ENCODE measurements around the gene RAB11FIP2.

The RAB11FIP2 gene

DNA sequence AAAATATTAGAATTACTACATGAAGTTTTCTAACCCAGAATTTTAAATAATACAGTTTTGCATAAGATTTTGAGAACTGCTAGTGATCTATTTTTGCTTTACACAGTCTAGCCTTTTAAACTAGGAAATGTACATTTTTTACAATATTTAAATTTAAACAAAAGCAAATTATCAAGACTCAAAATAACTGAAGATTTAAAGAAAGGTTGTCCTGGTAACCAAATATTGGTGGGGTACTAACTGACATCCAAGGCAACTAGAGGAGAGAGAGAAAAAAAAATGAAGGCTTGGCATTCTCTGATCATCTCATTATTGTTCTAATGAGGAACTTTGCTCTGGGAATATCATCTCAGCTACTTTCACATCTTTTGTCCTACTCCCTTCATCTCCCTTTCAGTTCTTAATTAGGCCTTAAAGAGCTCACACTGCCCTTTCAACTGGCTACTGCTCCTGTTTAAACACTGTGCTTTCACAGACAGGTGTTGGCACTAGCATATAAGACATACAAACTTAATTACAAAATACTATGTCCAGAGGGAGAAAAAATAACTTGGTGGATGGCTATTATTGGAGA is 33.7 kb downstream of the RAB11FIP2 start:
- no peak for TF ChIP-seq EZH2phosphoT487 (IDR thresholded peaks at IDR 0.05; ENCODE audit: borderline replicate concordance, low read length)
- TF ChIP-seq, protein P1, sequence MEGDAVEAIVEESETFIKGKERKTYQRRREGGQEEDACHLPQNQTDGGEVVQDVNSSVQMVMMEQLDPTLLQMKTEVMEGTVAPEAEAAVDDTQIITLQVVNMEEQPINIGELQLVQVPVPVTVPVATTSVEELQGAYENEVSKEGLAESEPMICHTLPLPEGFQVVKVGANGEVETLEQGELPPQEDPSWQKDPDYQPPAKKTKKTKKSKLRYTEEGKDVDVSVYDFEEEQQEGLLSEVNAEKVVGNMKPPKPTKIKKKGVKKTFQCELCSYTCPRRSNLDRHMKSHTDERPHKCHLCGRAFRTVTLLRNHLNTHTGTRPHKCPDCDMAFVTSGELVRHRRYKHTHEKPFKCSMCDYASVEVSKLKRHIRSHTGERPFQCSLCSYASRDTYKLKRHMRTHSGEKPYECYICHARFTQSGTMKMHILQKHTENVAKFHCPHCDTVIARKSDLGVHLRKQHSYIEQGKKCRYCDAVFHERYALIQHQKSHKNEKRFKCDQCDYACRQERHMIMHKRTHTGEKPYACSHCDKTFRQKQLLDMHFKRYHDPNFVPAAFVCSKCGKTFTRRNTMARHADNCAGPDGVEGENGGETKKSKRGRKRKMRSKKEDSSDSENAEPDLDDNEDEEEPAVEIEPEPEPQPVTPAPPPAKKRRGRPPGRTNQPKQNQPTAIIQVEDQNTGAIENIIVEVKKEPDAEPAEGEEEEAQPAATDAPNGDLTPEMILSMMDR (IDR thresholded peaks at IDR 0.05; ENCODE audit: low read depth, low read length, poor library complexity, severe bottlenecking): no peak
- Histone ChIP-seq H3K4me3 (ENCODE audit: low read length) (no peak overlapping the region), H3K9me2 (replicated peaks; ENCODE audit: control insufficient read depth, low read length) (no peaks in the 10 kb centered on the region), H3K9me3 (ENCODE audit: control insufficient read depth, insufficient read depth, low read length) (no peaks in the 10 kb centered on the region), H4K20me1 (ENCODE audit: control insufficient read depth, insufficient read depth, low read depth, low read length) (no peaks in the 10 kb centered on the region), H3K4me2 (ENCODE audit: low read length) (no peak overlapping the region), H3K36me3 (ENCODE audit: control insufficient read depth, low read length) (peaks cover 23% of the 10 kb centered on the region), H3K79me2 (ENCODE audit: control insufficient read depth, low read length) (no peaks in the 10 kb centered on the region), H3K27me3 (ENCODE audit: control insufficient read depth, low read length) (no peaks in the 10 kb centered on the region), H3K4me1 (ENCODE audit: control insufficient read depth, low read length) (no peaks in the 10 kb centered on the region), H3F3A (ENCODE audit: control insufficient read depth, insufficient read depth) (no peaks in the 10 kb centered on the region), H3K27ac (ENCODE audit: low read depth, low read length) (no peak overlapping the region)

DNA sequence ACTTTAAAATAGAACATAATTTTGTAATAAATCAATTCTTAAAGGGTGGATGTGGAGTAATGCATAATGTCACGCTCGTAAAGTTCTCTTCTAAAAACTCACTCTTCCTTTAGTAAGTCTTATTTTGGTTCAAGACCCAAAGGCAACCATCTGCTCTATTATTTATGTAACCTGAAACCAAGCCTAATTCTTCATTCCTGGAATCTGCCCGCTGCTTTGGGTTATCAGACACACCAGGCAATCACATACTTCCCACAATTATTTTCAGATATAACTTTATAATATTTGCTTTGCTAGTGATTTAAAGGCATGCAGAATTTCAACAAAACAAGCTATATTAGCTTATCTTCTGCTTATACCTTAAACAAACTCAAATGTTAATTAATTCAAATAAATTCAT is 39.0 kb downstream of the RAB11FIP2 start:
- H4K20me1 ChIP-seq (ENCODE audit: control insufficient read depth, insufficient read depth, low read depth, low read length): no peaks in the 10 kb centered on the region
- H3K4me3 ChIP-seq (ENCODE audit: low read length): no peak overlapping the region
- H3K4me2 ChIP-seq (ENCODE audit: low read length): no peak overlapping the region
- peaks cover 35% of the 10 kb centered on the region for H3K36me3 ChIP-seq (ENCODE audit: control insufficient read depth, low read length)
- no peaks in the 10 kb centered on the region for H3K4me1 ChIP-seq (ENCODE audit: control insufficient read depth, low read length)
- no peak overlapping the region for H3K27ac ChIP-seq (ENCODE audit: low read depth, low read length)
- no peaks in the 10 kb centered on the region for H3K9me3 ChIP-seq (ENCODE audit: control insufficient read depth, insufficient read depth, low read length)
- no peaks in the 10 kb centered on the region for H3K27me3 ChIP-seq (ENCODE audit: control insufficient read depth, low read length)
- H3K79me2 ChIP-seq (ENCODE audit: control insufficient read depth, low read length): no peaks in the 10 kb centered on the region
- H3F3A ChIP-seq (ENCODE audit: control insufficient read depth, insufficient read depth): no peaks in the 10 kb centered on the region
- H3K9me2 ChIP-seq (replicated peaks; ENCODE audit: control insufficient read depth, low read length): no peaks in the 10 kb centered on the region
- TF ChIP-seq EZH2phosphoT487 (IDR thresholded peaks at IDR 0.05; ENCODE audit: borderline replicate concordance, low read length): no peak
- TF ChIP-seq, protein P1 (IDR thresholded peaks at IDR 0.05; ENCODE audit: low read depth, low read length, poor library complexity, severe bottlenecking): no peak

DNA sequence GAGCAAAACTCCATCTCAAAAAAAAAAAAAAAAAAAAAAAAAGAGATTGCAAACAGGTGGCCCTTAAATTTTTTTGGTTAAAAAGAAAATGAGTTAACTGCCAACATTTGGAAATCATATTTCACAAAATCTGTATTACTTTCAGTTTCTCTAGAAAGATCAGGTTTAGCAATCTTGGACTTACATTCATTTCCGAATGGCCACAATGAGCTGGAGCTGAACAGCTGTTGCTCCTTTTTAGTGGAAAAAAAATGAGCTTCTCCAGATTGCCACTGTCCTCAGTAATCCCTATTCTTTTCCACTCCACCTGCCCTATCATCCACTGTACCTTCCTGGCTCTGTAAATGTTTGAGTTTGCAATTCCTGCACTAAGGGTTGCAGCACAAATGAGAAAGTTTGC is 43.6 kb downstream of the RAB11FIP2 start:
- H3K36me3 ChIP-seq (ENCODE audit: control insufficient read depth, low read length): peaks cover 27% of the 10 kb centered on the region
- no peak overlapping the region for H3K4me2 ChIP-seq (ENCODE audit: low read length)
- H4K20me1 ChIP-seq (ENCODE audit: control insufficient read depth, insufficient read depth, low read depth, low read length): no peaks in the 10 kb centered on the region
- no peaks in the 10 kb centered on the region for H3K9me3 ChIP-seq (ENCODE audit: control insufficient read depth, insufficient read depth, low read length)
- H3K27me3 ChIP-seq (ENCODE audit: control insufficient read depth, low read length): no peaks in the 10 kb centered on the region
- H3K4me3 ChIP-seq (ENCODE audit: low read length): no peak overlapping the region
- H3K27ac ChIP-seq (ENCODE audit: low read depth, low read length): no peak overlapping the region
- H3K79me2 ChIP-seq (ENCODE audit: control insufficient read depth, low read length): no peaks in the 10 kb centered on the region
- H3K4me1 ChIP-seq (ENCODE audit: control insufficient read depth, low read length): no peaks in the 10 kb centered on the region
- TF ChIP-seq, protein P1 (IDR thresholded peaks at IDR 0.05; ENCODE audit: low read depth, low read length, poor library complexity, severe bottlenecking): no peak
- TF ChIP-seq EZH2phosphoT487 (IDR thresholded peaks at IDR 0.05; ENCODE audit: borderline replicate concordance, low read length): no peak
- H3K9me2 ChIP-seq (replicated peaks; ENCODE audit: control insufficient read depth, low read length): no peaks in the 10 kb centered on the region
- H3F3A ChIP-seq (ENCODE audit: control insufficient read depth, insufficient read depth): no peaks in the 10 kb centered on the region

Data from DOHH2 (cell line).